Subcutaneous adipose tissue (tissue), 4 donors: Measurements from ENCODE around the gene TTC31. TPM values are rescaled to one million over a fixed set of nuclear protein-coding genes. Genes with fewer than 3 reads are reported as not detected.

ENCODE experiments used
- CTCF ChIP-seq: fragments of 450-650 bp; IDR thresholded peaks from one replicate; pipeline ENCODE4 v1.5.1; 2016; ENCODE audit warnings: low read depth, mild to moderate bottlenecking, control low read depth, antibody characterized with exemption, moderate library complexity
- total RNA-seq, 4 donors: library from RNA; depleted of rRNA; stranded (reverse); fragments of >200 nt; gene quantifications; one replicate each; pipeline ENCODE4 v1.1.0, GENCODE V29; 2016

Gene TTC31
- total RNA-seq, 4 donors from 2014 or later = 13.0 to 34.9 (median 25.5) TPM

GRCh38 chr2:74510272-74510671 lies 27.4 kb downstream of the TTC31 start:
- TF ChIP-seq CTCF = no peak

GRCh38 chr2:74511104-74511989 lies 28.5 kb downstream of the TTC31 start:
- no peak for TF ChIP-seq CTCF

DNA sequence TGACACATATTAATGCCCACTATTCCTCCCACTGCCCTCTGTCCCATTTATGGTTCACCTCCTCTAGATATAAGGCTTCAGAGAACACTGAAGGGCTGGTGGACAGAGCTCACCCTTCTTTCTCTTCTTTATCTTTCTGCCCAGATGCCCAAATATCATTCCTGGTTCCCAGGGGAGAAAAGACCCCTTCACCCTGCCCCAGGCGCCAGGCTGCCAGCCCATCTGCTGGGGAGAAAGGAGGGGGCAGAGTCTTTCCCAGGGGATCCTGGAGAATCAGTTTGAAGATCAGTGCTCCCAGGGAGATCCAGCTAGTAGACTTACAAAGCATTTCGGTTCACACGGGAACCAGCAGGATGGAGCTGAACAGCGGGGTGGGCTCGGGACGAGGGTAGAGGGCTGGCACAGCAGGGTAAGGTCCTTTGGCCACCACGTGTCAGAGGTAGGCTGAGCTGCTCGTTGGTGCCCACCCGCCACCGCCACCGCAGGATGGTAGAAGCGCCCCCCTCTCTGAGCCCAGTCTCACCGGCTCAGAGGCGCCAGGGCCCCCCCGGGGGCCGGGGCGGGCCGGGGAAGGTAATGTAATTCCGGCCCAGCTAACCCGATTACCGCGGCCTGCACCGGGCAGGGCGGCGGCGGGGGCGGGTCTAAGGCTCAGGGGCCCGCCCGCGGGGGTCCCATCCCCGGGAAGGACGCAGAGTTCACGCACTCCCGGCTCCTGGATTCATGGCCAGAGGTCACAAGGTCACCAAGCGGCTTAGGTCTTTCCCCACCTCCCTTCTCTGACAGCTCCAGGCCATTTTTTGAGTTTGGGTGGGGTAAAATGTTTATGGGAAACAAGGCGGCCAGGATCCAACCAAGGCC lies 30.1 kb downstream of the TTC31 start:
- TF ChIP-seq CTCF = no peak

DNA sequence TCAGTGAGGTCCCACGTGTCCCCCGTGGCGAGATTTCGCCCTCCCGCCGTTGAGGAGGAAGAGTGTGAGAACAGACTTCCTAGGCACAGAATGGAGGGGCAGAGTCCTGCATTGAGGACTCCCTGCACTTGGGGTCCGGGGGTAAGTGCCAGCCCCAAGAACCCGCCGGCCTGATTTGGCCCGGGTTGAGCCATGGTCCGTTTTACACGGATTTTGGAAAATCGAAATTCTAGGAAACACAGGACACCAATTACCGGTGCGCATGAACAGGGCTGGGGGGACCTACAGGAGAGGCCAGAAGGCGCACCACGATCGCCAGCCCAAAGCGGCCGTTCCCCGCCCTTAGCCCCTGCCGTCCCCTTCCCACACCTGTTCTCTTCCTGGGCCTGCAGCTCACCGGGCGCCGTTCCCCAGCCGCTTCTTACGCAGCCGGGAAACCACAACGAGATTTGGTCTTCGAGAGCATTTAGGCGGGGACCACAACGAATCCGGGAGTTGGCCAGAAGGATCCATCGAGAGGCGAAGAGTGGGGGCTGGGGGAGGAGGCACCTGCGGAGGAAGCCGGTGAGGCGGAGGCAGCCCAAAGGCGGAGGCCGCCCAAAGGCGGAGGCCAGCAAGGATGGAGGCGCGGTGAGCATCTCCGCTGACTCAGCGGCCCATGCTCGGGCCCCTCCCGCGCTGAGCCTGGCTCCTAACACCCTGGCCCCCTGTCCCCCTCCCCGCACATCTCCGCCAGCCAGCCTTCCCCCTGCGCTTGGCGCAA lies 30.9 kb downstream of the TTC31 start:
- no peak for TF ChIP-seq CTCF

DNA sequence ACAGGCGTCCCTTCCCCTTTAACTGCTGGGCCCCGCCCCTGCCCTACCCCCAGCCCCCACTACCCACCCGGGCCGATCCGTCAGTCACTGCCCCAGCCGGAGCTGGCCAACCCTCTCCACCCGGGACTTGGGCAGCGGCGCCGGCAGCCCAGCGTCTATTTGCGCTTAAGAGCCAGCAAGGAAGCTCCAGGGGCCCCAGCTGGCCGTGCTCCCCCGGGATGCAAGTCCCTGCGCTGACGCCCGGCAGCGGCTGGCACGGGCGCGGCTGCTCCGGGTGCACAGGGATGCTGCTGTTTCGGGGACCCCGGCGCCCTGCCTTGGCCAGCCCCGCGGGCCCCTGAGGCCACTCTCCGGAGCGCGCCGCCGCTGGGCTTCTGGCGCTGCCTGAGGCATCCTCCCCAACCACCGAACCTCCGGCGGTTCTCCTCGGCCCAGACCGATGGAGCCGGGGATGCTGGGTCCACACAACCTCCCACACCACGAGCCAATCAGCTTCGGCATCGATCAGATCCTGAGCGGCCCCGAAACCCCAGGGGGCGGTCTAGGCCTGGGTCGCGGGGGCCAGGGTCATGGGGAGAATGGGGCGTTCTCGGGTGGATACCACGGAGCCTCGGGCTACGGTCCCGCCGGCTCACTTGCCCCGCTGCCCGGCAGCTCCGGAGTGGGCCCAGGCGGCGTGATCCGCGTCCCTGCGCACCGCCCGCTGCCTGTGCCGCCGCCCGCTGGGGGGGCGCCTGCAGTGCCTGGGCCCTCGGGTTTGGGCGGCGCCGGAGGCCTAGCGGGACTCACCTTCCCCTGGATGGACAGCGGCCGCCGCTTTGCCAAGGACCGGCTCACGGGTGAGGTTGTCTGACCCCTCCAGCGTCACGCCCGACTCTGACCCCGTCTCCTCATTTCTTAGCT lies 31.7 kb downstream of the TTC31 start, which contains the start of gene TLX2:
TLX2 (plus strand) TSS at position 83 of the 903 bp plus-strand sequence; CDS start at position 440, 357 bp downstream.
- no peak for TF ChIP-seq CTCF

GRCh38 chr2:74515271-74515980 lies 32.5 kb downstream of the TTC31 start:
- TF ChIP-seq CTCF = no peak
